Liver (tissue), 9 donors: ENCODE data around the gene TTLL3. TPM values are rescaled to one million over a fixed set of nuclear protein-coding genes. Genes with fewer than 3 reads are reported as not detected.
A peak's percentile ranks its signal among the peaks of the same experiment; 100 is the strongest.

Experiments
- DNase-seq: peaks from one replicate; pipeline ENCODE4 v3.0.0-alpha.2; 2017; ENCODE audit warnings: low spot score
- H3K27ac ChIP-seq, 2 donors: one replicate each; pipeline ENCODE4 v1.7.0; 2013; ENCODE audit warnings: inconsistent platforms in 2 of 2, low read length in 2 of 2, control low read depth in 1 of 2, low read depth in 1 of 2, mild to moderate bottlenecking in 1 of 2
- H3K27me3 ChIP-seq, 4 donors: one replicate each; pipeline versions ENCODE4 v1.6.1 to v1.7.0; 2013; ENCODE audit warnings: low read length in 3 of 4, inconsistent platforms in 1 of 4, mild to moderate bottlenecking in 1 of 4, moderate library complexity in 1 of 4; ENCODE audit not compliant: control insufficient read depth in 4 of 4, insufficient read depth in 4 of 4
- H3K36me3 ChIP-seq, 4 donors: one replicate each; pipeline versions ENCODE4 v1.6.1 to v1.7.0; 2013; ENCODE audit warnings: low read length in 3 of 4, mild to moderate bottlenecking in 3 of 4, low read depth in 1 of 4, moderate library complexity in 1 of 4; ENCODE audit not compliant: control insufficient read depth in 4 of 4, insufficient read depth in 3 of 4
- H3K4me1 ChIP-seq, 4 donors: one replicate each; pipeline versions ENCODE4 v1.6.1 to v1.7.0; 2013; ENCODE audit warnings: low read length in 3 of 4, mild to moderate bottlenecking in 3 of 4, moderate library complexity in 1 of 4; ENCODE audit not compliant: control insufficient read depth in 4 of 4, insufficient read depth in 4 of 4
- H3K4me3 ChIP-seq, 3 donors: one replicate each; pipeline versions ENCODE4 v1.6.1 to v1.7.0; 2013; ENCODE audit warnings: low read length in 3 of 3, control low read depth in 1 of 3, low read depth in 1 of 3, mild to moderate bottlenecking in 1 of 3
- H3K9ac ChIP-seq, 2 donors: one replicate each; pipeline ENCODE4 v1.7.0; 2013; ENCODE audit warnings: low read length in 2 of 2, mild to moderate bottlenecking in 2 of 2, moderate library complexity in 2 of 2, control low read depth in 1 of 2, low read depth in 1 of 2
- H3K9me3 ChIP-seq, 4 donors: one replicate each; pipeline versions ENCODE4 v1.6.1 to v1.7.0; 2013; ENCODE audit warnings: low read length in 3 of 4; ENCODE audit not compliant: control insufficient read depth in 4 of 4
- CTCF ChIP-seq: fragments of 150-350 bp; IDR thresholded peaks from 2 replicates; pipeline ENCODE4 v1.5.1; 2017; ENCODE audit warnings: improper control_type of control experiment, low read depth, low read length; ENCODE audit not compliant: missing input control
- EGR1 ChIP-seq, 2 donors: IDR thresholded peaks; 2 replicates each; pipeline ENCODE4 v1.6.1; 2016 to 2018; ENCODE audit warnings: antibody characterized with exemption in 2 of 2, low read depth in 2 of 2
- FOXA1 ChIP-seq: IDR thresholded peaks from 2 replicates; pipeline ENCODE4 v1.6.1; 2016; ENCODE audit warnings: antibody characterized with exemption
- FOXA2 ChIP-seq: IDR thresholded peaks from 2 replicates; pipeline ENCODE4 v1.6.1; 2016; ENCODE audit warnings: antibody characterized with exemption
- GABPA ChIP-seq, 2 donors: IDR thresholded peaks in 1 of 2; conservative IDR thresholded peaks in 1 of 2; 2 replicates each; pipeline ENCODE4 v1.6.1; 2016; ENCODE audit warnings: antibody characterized with exemption in 2 of 2, mild to moderate bottlenecking in 1 of 2, moderate library complexity in 1 of 2
- HNF4A ChIP-seq, 2 donors: conservative IDR thresholded peaks; 2 replicates each; pipeline ENCODE4 v1.6.1; 2016; ENCODE audit warnings: antibody characterized with exemption in 2 of 2, mild to moderate bottlenecking in 2 of 2
- HNF4G ChIP-seq: IDR thresholded peaks from 2 replicates; pipeline ENCODE4 v1.6.1; 2016; ENCODE audit warnings: antibody characterized with exemption
- JUND ChIP-seq, 2 donors: IDR thresholded peaks; 2 replicates each; pipeline ENCODE4 v1.6.1; 2016; ENCODE audit warnings: antibody characterized with exemption in 2 of 2
- NR2F2 ChIP-seq: IDR thresholded peaks from 2 replicates; pipeline ENCODE4 v1.6.1; 2016; ENCODE audit warnings: antibody characterized with exemption
- RAD21 ChIP-seq, 2 donors: IDR thresholded peaks; 2 replicates each; pipeline ENCODE4 v1.6.1; 2016; ENCODE audit warnings: antibody characterized with exemption in 2 of 2, mild to moderate bottlenecking in 2 of 2
- RXRA ChIP-seq, 2 donors: IDR thresholded peaks; 2 replicates each; pipeline ENCODE4 v1.6.1; 2017 to 2018; ENCODE audit warnings: antibody characterized with exemption in 2 of 2, mild to moderate bottlenecking in 1 of 2
- SP1 ChIP-seq: IDR thresholded peaks from 2 replicates; pipeline ENCODE4 v1.6.1; 2018; ENCODE audit warnings: antibody characterized with exemption, mild to moderate bottlenecking
- TAF1 ChIP-seq: conservative IDR thresholded peaks from 2 replicates; pipeline ENCODE4 v1.6.1; 2016; ENCODE audit warnings: antibody characterized with exemption, mild to moderate bottlenecking
- YY1 ChIP-seq: IDR thresholded peaks from 2 replicates; pipeline ENCODE4 v1.6.1; 2016; ENCODE audit warnings: antibody characterized with exemption, mild to moderate bottlenecking
- ZBTB33 ChIP-seq: IDR thresholded peaks from 2 replicates; pipeline ENCODE4 v1.6.1; 2016; ENCODE audit warnings: antibody characterized with exemption
- WGBS: extraction: QIAGEN DNeasy Blood & Tissue Kit; methylation state at CpG from one replicate; pipeline ENCODE4 v1.1.7; 2013; 5-methylcytosine and 5-hydroxymethylcytosine counted together
- polyA plus RNA-seq, 2 donors: library from polyadenylated mRNA; stranded (reverse) in 1 of 2; unstranded in 1 of 2; fragments of 200-250 nt in 1 of 2; fragments of >200 nt in 1 of 2; fragmentation: Nextera tagmentation in 1 of 2; extraction: Ambion mirVana in 1 of 2; gene quantifications; one replicate each; pipeline versions ENCODE4 v1.2.1 to v1.2.3, GENCODE V29; 2013 to 2015
- total RNA-seq, 2 donors: library from RNA; depleted of rRNA; stranded (reverse); fragments of >200 nt; gene quantifications; one replicate each; pipeline ENCODE4 v1.2.3, GENCODE V29; 2014
- TF ChIP-seq, protein P1 (sequence below): IDR thresholded peaks from 2 replicates; pipeline ENCODE4 v1.6.1; 2016; ENCODE audit warnings: antibody characterized with exemption
- TF ChIP-seq, protein P2 (sequence below): IDR thresholded peaks from 2 replicates; pipeline ENCODE4 v1.6.1; 2016; ENCODE audit warnings: antibody characterized with exemption, mild to moderate bottlenecking
- TF ChIP-seq, protein P3 (sequence below): IDR thresholded peaks from 2 replicates; pipeline ENCODE4 v1.6.1; 2016; ENCODE audit warnings: antibody characterized with exemption
- donor health status: healthy.
- donor health status: healthy.
- donor health status: healthy.
- donor health status: healthy.
- donor health status: healthy.

Gene TTLL3
- total RNA-seq, result 10 to 100 TPM in 1 of 2 donors, 1 to 10 TPM in 1; 4.9 to 19.6 TPM
- 1 to 10 TPM; 2.8 to 8.0 TPM for polyA plus RNA-seq

DNA sequence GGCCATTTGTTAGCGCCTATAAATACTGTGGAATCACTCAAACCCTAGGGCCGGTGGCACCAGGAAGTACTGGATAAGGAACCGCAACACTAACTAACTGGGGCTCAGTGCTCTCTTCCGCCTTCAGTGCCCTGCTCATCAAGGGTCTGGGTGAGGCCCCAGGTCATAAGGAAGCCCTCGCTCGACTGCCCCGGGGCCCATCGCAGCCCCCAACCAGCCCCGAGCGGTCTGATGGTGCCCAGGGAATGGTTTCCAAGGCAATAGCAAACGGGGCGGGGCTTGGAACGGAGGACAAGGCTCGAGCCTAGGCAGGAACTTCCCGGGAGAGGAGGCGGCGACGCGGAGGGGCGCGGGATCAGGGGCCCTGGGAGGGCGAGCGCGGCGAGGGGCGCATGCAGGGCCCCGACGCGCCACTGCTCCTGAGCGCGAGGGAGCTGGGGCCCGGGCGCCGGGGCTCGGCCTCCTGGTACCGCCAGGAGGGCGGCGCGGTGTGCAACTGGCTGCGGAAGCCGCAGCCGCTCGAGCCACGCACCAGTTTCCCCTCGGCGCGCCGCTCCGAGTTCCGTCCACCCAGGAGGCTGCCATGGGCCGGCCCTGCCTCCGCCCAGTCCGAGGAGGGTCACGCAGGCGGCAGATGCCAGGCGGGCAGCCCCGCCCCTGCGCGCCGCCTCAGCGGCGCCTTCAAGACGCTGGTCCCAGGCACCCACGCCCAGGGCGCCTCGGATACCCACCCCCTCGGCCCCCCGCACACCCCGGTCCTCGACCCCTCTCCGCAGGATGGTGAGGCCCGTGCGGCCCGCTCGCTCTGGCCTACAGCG lies at the start of gene TTLL3:
TTLL3 (plus strand) TSS at position 648 of the 818 bp plus-strand sequence. CDS start 400 bp downstream, outside the sequence.
- Histone ChIP-seq H3K9me3 (no peaks in the 10 kb centered on the region), H3K36me3 (peaks cover 8 to 22% (median 19%) of the 10 kb centered on the region in 4 donors), H3K4me1 (peaks cover 0 to 13% (median 7%) of the 10 kb centered on the region in 4 donors), H3K9ac (peak within 1 kb of the TSS; percentile 19 to 53), H3K27ac (peak within 1 kb of the TSS; percentile 80 to 82), H3K27me3 (no peaks in the 10 kb centered on the region), H3K4me3 (peak within 1 kb of the TSS; percentile 49 to 74 (median 72))
- 3% methylated on average over 76 of the region's 76 CpGs for WGBS
- TF ChIP-seq HNF4G (no peak), NR2F2 (no peak), RXRA (IDR thresholded peaks at IDR 0.05) (no peak), ZBTB33 (no peak), CTCF (no peak), RAD21 (IDR thresholded peaks at IDR 0.05) (no peak), SP1 (no peak), TAF1 (no peak)
- TF ChIP-seq, protein P1, sequence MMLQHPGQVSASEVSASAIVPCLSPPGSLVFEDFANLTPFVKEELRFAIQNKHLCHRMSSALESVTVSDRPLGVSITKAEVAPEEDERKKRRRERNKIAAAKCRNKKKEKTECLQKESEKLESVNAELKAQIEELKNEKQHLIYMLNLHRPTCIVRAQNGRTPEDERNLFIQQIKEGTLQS, result no peak
- peak; percentile 55 for DNase-seq

- no peaks in the 10 kb centered on the region for H3K9me3 ChIP-seq
- H3K9ac ChIP-seq, result no peak overlapping the region
- no peak overlapping the region for H3K4me3 ChIP-seq
- peaks cover 15 to 58% (median 40%) of the 10 kb centered on the region in 4 donors for H3K36me3 ChIP-seq
- no peaks in the 10 kb centered on the region for H3K27me3 ChIP-seq
- 95% methylated on average over 10 of the region's 10 CpGs for WGBS
- no peak for DNase-seq
- no peak overlapping the region for H3K27ac ChIP-seq
- H3K4me1 ChIP-seq, result no peaks in the 10 kb centered on the region
- no peak for TF ChIP-seq FOXA2
- TF ChIP-seq FOXA1, result no peak
- TF ChIP-seq, protein P2, sequence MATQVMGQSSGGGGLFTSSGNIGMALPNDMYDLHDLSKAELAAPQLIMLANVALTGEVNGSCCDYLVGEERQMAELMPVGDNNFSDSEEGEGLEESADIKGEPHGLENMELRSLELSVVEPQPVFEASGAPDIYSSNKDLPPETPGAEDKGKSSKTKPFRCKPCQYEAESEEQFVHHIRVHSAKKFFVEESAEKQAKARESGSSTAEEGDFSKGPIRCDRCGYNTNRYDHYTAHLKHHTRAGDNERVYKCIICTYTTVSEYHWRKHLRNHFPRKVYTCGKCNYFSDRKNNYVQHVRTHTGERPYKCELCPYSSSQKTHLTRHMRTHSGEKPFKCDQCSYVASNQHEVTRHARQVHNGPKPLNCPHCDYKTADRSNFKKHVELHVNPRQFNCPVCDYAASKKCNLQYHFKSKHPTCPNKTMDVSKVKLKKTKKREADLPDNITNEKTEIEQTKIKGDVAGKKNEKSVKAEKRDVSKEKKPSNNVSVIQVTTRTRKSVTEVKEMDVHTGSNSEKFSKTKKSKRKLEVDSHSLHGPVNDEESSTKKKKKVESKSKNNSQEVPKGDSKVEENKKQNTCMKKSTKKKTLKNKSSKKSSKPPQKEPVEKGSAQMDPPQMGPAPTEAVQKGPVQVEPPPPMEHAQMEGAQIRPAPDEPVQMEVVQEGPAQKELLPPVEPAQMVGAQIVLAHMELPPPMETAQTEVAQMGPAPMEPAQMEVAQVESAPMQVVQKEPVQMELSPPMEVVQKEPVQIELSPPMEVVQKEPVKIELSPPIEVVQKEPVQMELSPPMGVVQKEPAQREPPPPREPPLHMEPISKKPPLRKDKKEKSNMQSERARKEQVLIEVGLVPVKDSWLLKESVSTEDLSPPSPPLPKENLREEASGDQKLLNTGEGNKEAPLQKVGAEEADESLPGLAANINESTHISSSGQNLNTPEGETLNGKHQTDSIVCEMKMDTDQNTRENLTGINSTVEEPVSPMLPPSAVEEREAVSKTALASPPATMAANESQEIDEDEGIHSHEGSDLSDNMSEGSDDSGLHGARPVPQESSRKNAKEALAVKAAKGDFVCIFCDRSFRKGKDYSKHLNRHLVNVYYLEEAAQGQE, result no peak
- TF ChIP-seq RXRA (IDR thresholded peaks at IDR 0.05), result no peak
- TF ChIP-seq ZBTB33, result no peak
- TF ChIP-seq SP1, result no peak
- no peak for TF ChIP-seq YY1
- no peak for TF ChIP-seq GABPA (IDR thresholded peaks at IDR 0.05 in 1 of 2, conservative IDR thresholded peaks at IDR 0.05 in 1 of 2)
- TF ChIP-seq, protein P3, sequence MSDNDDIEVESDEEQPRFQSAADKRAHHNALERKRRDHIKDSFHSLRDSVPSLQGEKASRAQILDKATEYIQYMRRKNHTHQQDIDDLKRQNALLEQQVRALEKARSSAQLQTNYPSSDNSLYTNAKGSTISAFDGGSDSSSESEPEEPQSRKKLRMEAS, result no peak
- TF ChIP-seq, protein P1, result no peak
- TF ChIP-seq EGR1 (IDR thresholded peaks at IDR 0.05; ENCODE audit: low read depth in 2 of 2), result no peak
- TF ChIP-seq HNF4A (conservative IDR thresholded peaks at IDR 0.05), result no peak
- TF ChIP-seq NR2F2, result no peak
- TF ChIP-seq TAF1, result no peak
- no peak for TF ChIP-seq HNF4G
- no peak for TF ChIP-seq RAD21 (IDR thresholded peaks at IDR 0.05)
- TF ChIP-seq JUND (IDR thresholded peaks at IDR 0.05), result no peak
Observed at GRCh38 chr3:9760779-9761505, 49.1 kb upstream of the TTLL3 start.
